Measurements from ENCODE around the gene AAMP.

The AAMP gene

GRCh38 chr2:218269900-218270720 is at the start of gene AAMP, which contains the start of gene PNKD:
Gene AAMP, minus strand, starts transcription at chr2:218270137. Its CDS starts 51 bp downstream, at chr2:218270086.
Gene PNKD, plus strand, starts transcription at chr2:218270519. Its CDS starts 17 bp downstream, at chr2:218270536.
- peak within 1 kb of the TSS; percentile 89 for H3K27ac ChIP-seq (ENCODE audit: low read length)
- peak within 1 kb of the TSS; percentile 97 for H2AFZ ChIP-seq (ENCODE audit: low read depth, low read length)
- ATAC-seq (ENCODE audit: insufficient read depth, low read depth): peak; percentile 91

GRCh38 chr2:218318241-218318640 is 48.3 kb upstream of the AAMP start:
- H3K36me3 ChIP-seq (ENCODE audit: insufficient read depth, low read length): no peaks in the 10 kb centered on the region
- DNase-seq: no peak
- no peak for ATAC-seq (ENCODE audit: insufficient read depth, low read depth)

More at GRCh38 chr2:218269900-218270720, at the start of gene AAMP, which contains the start of gene PNKD:
- Histone ChIP-seq H3K4me3 (ENCODE audit: low read depth in 1 of 2, low read length in 2 of 2) (peak within 1 kb of the TSS; percentile 97 to 99), H3K9me3 (ENCODE audit: insufficient read depth, low read length, severe bottlenecking) (no peaks in the 10 kb centered on the region), H3K27me3 (ENCODE audit: insufficient read depth, low read length, poor library complexity) (no peaks in the 10 kb centered on the region), H3K4me2 (ENCODE audit: insufficient read depth, low read length) (peak within 1 kb of the TSS; percentile 96), H3K79me2 (ENCODE audit: insufficient read depth, low read length) (peaks cover 46% of the 10 kb centered on the region), H3K9ac (ENCODE audit: low read depth, low read length) (peak within 1 kb of the TSS; percentile 90), H3K36me3 (ENCODE audit: insufficient read depth, low read length) (peaks cover 58% of the 10 kb centered on the region), H3K4me1 (ENCODE audit: insufficient read depth, low read length) (peaks cover 37% of the 10 kb centered on the region), H4K20me1 (ENCODE audit: insufficient read depth, low read length) (peaks cover 24% of the 10 kb centered on the region)
- DNase-seq: peak; percentile 100
- TF ChIP-seq EZH2 (IDR thresholded peaks at IDR 0.05; ENCODE audit: borderline replicate concordance, low read depth, low read length, severe bottlenecking) (no peak), CTCF (IDR thresholded peaks at IDR 0.05; ENCODE audit: borderline replicate concordance, extremely low read depth, low read length, poor library complexity, severe bottlenecking) (peak; percentile 42)

GRCh38 chr2:218317835-218318234 is 47.9 kb upstream of the AAMP start:
- H3K9ac ChIP-seq (ENCODE audit: low read depth, low read length): no peak overlapping the region
- no peak overlapping the region for H3K4me3 ChIP-seq (ENCODE audit: low read depth in 1 of 2, low read length in 2 of 2)
- no peaks in the 10 kb centered on the region for H3K79me2 ChIP-seq (ENCODE audit: insufficient read depth, low read length)
- TF ChIP-seq CTCF (IDR thresholded peaks at IDR 0.05; ENCODE audit: borderline replicate concordance, extremely low read depth, low read length, poor library complexity, severe bottlenecking) (no peak), EZH2 (IDR thresholded peaks at IDR 0.05; ENCODE audit: borderline replicate concordance, low read depth, low read length, severe bottlenecking) (no peak)
- H3K36me3 ChIP-seq (ENCODE audit: insufficient read depth, low read length): no peaks in the 10 kb centered on the region
- DNase-seq (no peak), ATAC-seq (ENCODE audit: insufficient read depth, low read depth) (no peak)
- H3K4me2 ChIP-seq (ENCODE audit: insufficient read depth, low read length): no peak overlapping the region
- peaks cover 29% of the 10 kb centered on the region for H3K4me1 ChIP-seq (ENCODE audit: insufficient read depth, low read length)
- no peaks in the 10 kb centered on the region for H4K20me1 ChIP-seq (ENCODE audit: insufficient read depth, low read length)
- no peak overlapping the region for H2AFZ ChIP-seq (ENCODE audit: low read depth, low read length)
- no peaks in the 10 kb centered on the region for H3K9me3 ChIP-seq (ENCODE audit: insufficient read depth, low read length, severe bottlenecking)
- H3K27me3 ChIP-seq (ENCODE audit: insufficient read depth, low read length, poor library complexity): no peaks in the 10 kb centered on the region
- H3K27ac ChIP-seq (ENCODE audit: low read length): peak overlapping the region; percentile 85; the same call in 1 of the 2 replicates

More at GRCh38 chr2:218318241-218318640, 48.3 kb upstream of the AAMP start:
- H4K20me1 ChIP-seq (ENCODE audit: insufficient read depth, low read length): no peaks in the 10 kb centered on the region
- no peak overlapping the region for H3K4me3 ChIP-seq (ENCODE audit: low read depth in 1 of 2, low read length in 2 of 2)
- no peak overlapping the region for H3K27ac ChIP-seq (ENCODE audit: low read length)
- H3K4me2 ChIP-seq (ENCODE audit: insufficient read depth, low read length): no peak overlapping the region
- no peaks in the 10 kb centered on the region for H3K9me3 ChIP-seq (ENCODE audit: insufficient read depth, low read length, severe bottlenecking)
- H3K79me2 ChIP-seq (ENCODE audit: insufficient read depth, low read length): no peaks in the 10 kb centered on the region
- H3K9ac ChIP-seq (ENCODE audit: low read depth, low read length): no peak overlapping the region
- H2AFZ ChIP-seq (ENCODE audit: low read depth, low read length): no peak overlapping the region
- peaks cover 2% of the 10 kb centered on the region for H3K27me3 ChIP-seq (ENCODE audit: insufficient read depth, low read length, poor library complexity)
- TF ChIP-seq EZH2 (IDR thresholded peaks at IDR 0.05; ENCODE audit: borderline replicate concordance, low read depth, low read length, severe bottlenecking) (no peak), CTCF (IDR thresholded peaks at IDR 0.05; ENCODE audit: borderline replicate concordance, extremely low read depth, low read length, poor library complexity, severe bottlenecking) (no peak)
- H3K4me1 ChIP-seq (ENCODE audit: insufficient read depth, low read length): peaks cover 33% of the 10 kb centered on the region

Data from DND-41 (cell line).